HepG2 (cell line): ENCODE results near the gene KDM5C. TPM values are rescaled to one million over a fixed set of nuclear protein-coding genes. Genes with fewer than 3 reads are reported as not detected.

Experiments
- ATAC-seq: fragments of 200-7000 bp; cut with Tn5 transposase; 3 replicates; pipeline ENCODE4 v1.9.1; 2020; ENCODE audit warnings: mild to moderate bottlenecking, moderate library complexity
- BruUV-seq: library from RNA; stranded (reverse); fragments of 400-500 nt; replicated peaks from 2 replicates; lab custom pipeline; 2021; lab: Mats Ljungman, UMichigan
- CTCF ChIA-PET: fragments of 300-600 bp; formaldehyde crosslinking; extraction: SDS; loops from one replicate; lab custom pipeline; 2021; ENCODE audit warnings: low total read pairs, inconsistent platforms, low intra/inter-chr PET ratio; lab: Yijun Ruan, JAX
- POLR2A ChIA-PET: fragments of 350-600 bp; sonication (Branson Sonifier 250); formaldehyde crosslinking; loops from one replicate; lab custom pipeline; 2020; ENCODE audit warnings: antibody characterized with exemption, inconsistent platforms; lab: Yijun Ruan, JAX
- DNase-seq: peaks from one replicate; pipeline ENCODE4 v3.0.0-alpha.2; 2015; ENCODE audit warnings: low spot score
- FAIRE-seq: peaks from 3 replicates; lab custom pipeline; 2011; peaks lifted over from hg19 to GRCh38; lab: Jason Lieb, UNC
- H2AFZ ChIP-seq: one replicate; pipeline ENCODE4 v1.6.1; 2011; ENCODE audit warnings: low read length, inconsistent platforms
- H3K27ac ChIP-seq: fragments of 300-600 bp; 3 replicates; pipeline ENCODE4 v1.8.0; 2011; ENCODE audit warnings: mixed run types, mild to moderate bottlenecking, mixed read lengths, low read length, inconsistent platforms; ENCODE audit not compliant: insufficient read depth; ENCODE audit errors: extremely low read length
- H3K27me3 ChIP-seq, 2 experiments: fragments of 200-600 bp in 1 of 2; 2 replicates in 1 of 2; 3 replicates in 1 of 2; pipeline versions ENCODE4 v1.6.0 to v1.8.0; 2011; ENCODE audit warnings: low read length in 2 of 2, mild to moderate bottlenecking in 2 of 2, moderate library complexity in 2 of 2, inconsistent platforms in 1 of 2; ENCODE audit not compliant: insufficient read depth in 2 of 2, control insufficient read depth in 1 of 2
- H3K36me3 ChIP-seq, 2 experiments: fragments of 200-600 bp in 1 of 2; replicated peaks in 1 of 2; 2 replicates in 1 of 2; 3 replicates in 1 of 2; pipeline versions ENCODE4 v1.5.1 to v1.8.0; 2011; ENCODE audit warnings: low read length in 2 of 2, inconsistent platforms in 1 of 2; ENCODE audit not compliant: insufficient read depth in 2 of 2, control insufficient read depth in 1 of 2
- H3K4me1 ChIP-seq: 2 replicates; pipeline ENCODE4 v1.5.1; 2012; ENCODE audit warnings: low read length, inconsistent platforms; ENCODE audit not compliant: insufficient read depth
- H3K4me2 ChIP-seq: 2 replicates; pipeline ENCODE4 v1.6.0; 2011; ENCODE audit warnings: low read depth, low read length, inconsistent platforms
- H3K4me3 ChIP-seq, 3 experiments: fragments of 200-600 bp in 1 of 3; sonication (generic), shearing (Covaris generic) in 1 of 3; replicated peaks in 1 of 3; 2 replicates each; pipeline ENCODE4 v1.5.1; 2011 to 2016; ENCODE audit warnings: low read length in 3 of 3, inconsistent platforms in 2 of 3, low read depth in 2 of 3, mild to moderate bottlenecking in 2 of 3, control low read depth in 1 of 3, mixed read lengths in 1 of 3; ENCODE audit not compliant: insufficient read depth in 1 of 3
- H3K79me2 ChIP-seq: one replicate; pipeline ENCODE4 v1.6.1; 2011; ENCODE audit warnings: low read length, inconsistent platforms; ENCODE audit not compliant: insufficient read depth
- H3K9ac ChIP-seq: 2 replicates; pipeline ENCODE4 v1.6.0; 2011; ENCODE audit warnings: mild to moderate bottlenecking, low read depth, low read length, inconsistent platforms; ENCODE audit not compliant: insufficient read depth
- H3K9me3 ChIP-seq: 2 replicates; pipeline ENCODE4 v1.5.1; 2012; ENCODE audit warnings: mild to moderate bottlenecking, low read length
- H4K20me1 ChIP-seq: 2 replicates; pipeline ENCODE4 v1.6.0; 2011; ENCODE audit warnings: inconsistent platforms, mild to moderate bottlenecking, low read length, moderate library complexity; ENCODE audit not compliant: insufficient read depth
- ATRX ChIP-seq: sonication (generic); formaldehyde crosslinking; IDR thresholded peaks from 2 replicates; pipeline ENCODE4 v1.4.0; 2020; ENCODE audit warnings: missing genetic modification reagents, borderline replicate concordance
- KLF12 ChIP-seq: sonication (generic); formaldehyde crosslinking; IDR thresholded peaks from 2 replicates; pipeline ENCODE4 v1.4.0; 2020; ENCODE audit warnings: missing genetic modification reagents, borderline replicate concordance
- MED1 ChIP-seq: sonication (generic); formaldehyde crosslinking; IDR thresholded peaks from 2 replicates; pipeline ENCODE4 v1.4.0; 2020; ENCODE audit warnings: missing genetic modification reagents
- SMAD9 ChIP-seq: sonication (generic); formaldehyde crosslinking; IDR thresholded peaks from 2 replicates; pipeline ENCODE4 v1.5.1; 2020; ENCODE audit warnings: mild to moderate bottlenecking, missing genetic modification reagents
- TAF15 ChIP-seq: fragments of 200-400 bp; formaldehyde crosslinking; IDR thresholded peaks from one replicate; pipeline ENCODE4 v1.6.1; 2018; ENCODE audit warnings: mild to moderate bottlenecking, low read depth, low read length; ENCODE audit not compliant: poor library complexity, severe bottlenecking
- ZBTB20 ChIP-seq: sonication (generic); formaldehyde crosslinking; IDR thresholded peaks from 2 replicates; pipeline ENCODE4 v1.8.1; 2023; ENCODE audit warnings: missing genetic modification reagents, low read depth, mild to moderate bottlenecking, borderline replicate concordance
- ZNF766 ChIP-seq: sonication (generic); formaldehyde crosslinking; IDR thresholded peaks from 2 replicates; pipeline ENCODE4 v1.5.0; 2020; ENCODE audit warnings: missing genetic modification reagents, borderline replicate concordance
- ZNF816 ChIP-seq: sonication (generic); formaldehyde crosslinking; IDR thresholded peaks from 2 replicates; pipeline ENCODE4 v1.8.0; 2022; ENCODE audit warnings: missing genetic modification reagents, mild to moderate bottlenecking, borderline replicate concordance
- WGBS: methylation state at CpG from one replicate; pipeline ENCODE4 v1.1.6; 2017; ENCODE audit warnings: low lambda C conversion rate; 5-methylcytosine and 5-hydroxymethylcytosine counted together
- in situ Hi-C: cut with HindIII; loops from 2 replicates; pipeline ENCODE4 v1.10.0; 2017; ENCODE audit warnings: low pct_unique_long_range_greater_than_20kb; ENCODE audit not compliant: extremely low pct_ligation_motif_present
- intact Hi-C: fragments of 100-400 bp; cut with micrococcal nuclease; formaldehyde crosslinking; loops from one replicate; pipeline ENCODE4 v1.10.0; 2022; ENCODE audit not compliant: unreplicated experiment
- polyA plus RNA-seq, 8 experiments: library from polyadenylated mRNA; depleted of rRNA in 3 of 8; stranded (reverse) in 7 of 8; unstranded in 1 of 8; fragments of >200 nt; fragmentation: Illumina TruSeq in 4 of 8; extraction: Trizol in 4 of 8; gene quantifications; 2 replicates each; pipeline versions ENCODE4 v1.2.1 to v1.2.3, GENCODE V29; 2011 to 2016; ENCODE audit warnings: low read depth in 4 of 8, missing spikeins in 1 of 8, mixed read lengths in 1 of 8; ENCODE audit not compliant: insufficient read depth in 1 of 8
- total RNA-seq, 5 experiments: library from RNA; depleted of rRNA; stranded (reverse); fragments of >200 nt; fragmentation: Illumina TruSeq; extraction: Trizol; gene quantifications; 2 replicates each; pipeline ENCODE4 v1.2.3, GENCODE V29; 2016; ENCODE audit warnings: low read depth in 1 of 5
- TF ChIP-seq, protein P1 (sequence below): sonication (generic); formaldehyde crosslinking; IDR thresholded peaks from 2 replicates; pipeline ENCODE4 v1.5.1; 2020; ENCODE audit warnings: missing genetic modification reagents, mild to moderate bottlenecking, borderline replicate concordance
- TF ChIP-seq, protein P2 (sequence below): sonication (generic); formaldehyde crosslinking; IDR thresholded peaks from 2 replicates; pipeline ENCODE4 v1.4.0; 2020; ENCODE audit warnings: missing genetic modification reagents

Gene KDM5C
- total and polyA plus RNA-seq, 2 of the 13 experiments (the other 11 are each of a cell fraction or from before 2014, with no cell fraction given), result 32.5 to 34.0 TPM

DNA sequence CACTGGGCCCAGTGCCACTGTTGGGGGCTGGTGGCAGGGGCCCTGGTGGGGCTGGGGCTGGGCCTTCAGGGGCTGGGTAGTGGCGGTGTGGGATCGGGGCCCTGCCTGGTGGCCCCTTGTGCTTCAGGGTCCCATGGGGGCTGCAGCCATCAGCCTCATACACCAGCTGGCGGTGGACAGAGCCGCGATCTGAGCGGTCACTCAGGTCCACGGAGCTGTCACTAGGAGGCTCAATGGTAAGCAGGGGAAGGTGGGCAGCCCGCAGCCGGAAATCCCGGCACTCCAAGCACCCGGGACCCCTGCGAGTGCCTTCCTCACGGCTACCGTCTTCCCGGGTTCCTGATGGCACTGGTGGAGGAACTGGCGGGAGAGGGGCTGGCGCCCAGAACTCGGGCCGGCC lies 25.5 kb upstream of the KDM5C start:
- no peak overlapping the region for H3K9ac ChIP-seq
- H3K4me3 ChIP-seq, result no peak overlapping the region
- intact Hi-C loops, result no loop called here
- no peak for FAIRE-seq
- no TSS peak for BruUV-seq
- H3K27ac ChIP-seq, result no peak overlapping the region
- no peak for ATAC-seq
- H3K4me2 ChIP-seq, result no peak overlapping the region
- no peak overlapping the region for H2AFZ ChIP-seq
- H4K20me1 ChIP-seq, result no peaks in the 10 kb centered on the region
- no peaks in the 10 kb centered on the region for H3K36me3 ChIP-seq
- CTCF ChIA-PET, result no interaction called here
- no peaks in the 10 kb centered on the region for H3K79me2 ChIP-seq
- DNase-seq, result no peak
- in situ Hi-C loops, result no loop called here
- H3K4me1 ChIP-seq, result no peaks in the 10 kb centered on the region
- TF ChIP-seq MED1 (CRISPR knock-in tag), result no peak
- H3K27me3 ChIP-seq, result no peaks in the 10 kb centered on the region
- POLR2A ChIA-PET, result no interaction called here
- WGBS, result no CpG with 5 or more reads among the region's 19 CpGs
- no peaks in the 10 kb centered on the region for H3K9me3 ChIP-seq

DNA sequence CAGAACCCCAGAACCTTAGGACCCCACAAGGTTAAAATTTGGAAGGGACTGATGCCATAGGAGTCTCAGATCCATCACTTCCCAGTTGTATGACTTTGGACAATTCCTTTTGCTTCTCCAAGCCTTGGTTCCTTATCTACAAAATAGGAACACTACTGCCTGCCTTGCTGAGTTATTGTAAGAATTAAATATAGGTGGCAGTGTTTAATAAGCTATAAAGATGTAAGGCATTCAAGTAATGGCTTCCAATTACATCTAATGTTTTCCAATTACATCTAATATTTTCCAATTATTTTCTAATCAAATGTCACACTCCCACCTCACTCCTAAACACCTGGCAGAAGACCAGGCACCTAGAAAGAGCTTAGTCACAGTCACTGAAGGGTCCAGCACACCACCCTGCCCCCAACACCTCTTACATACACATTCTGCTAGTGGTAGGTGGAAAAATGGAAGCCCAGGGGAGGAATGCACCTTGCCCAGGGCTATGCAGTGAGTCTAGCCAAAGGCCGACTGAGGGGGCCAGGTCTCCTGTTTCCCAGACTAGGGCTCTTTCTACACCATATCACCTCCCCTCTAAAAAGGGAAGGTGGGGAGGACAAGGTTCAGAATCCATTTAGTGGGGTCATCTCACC lies 24.5 kb upstream of the KDM5C start:
- in situ Hi-C loops (no loop called here), intact Hi-C loops (no loop called here)
- ATAC-seq (no peak), FAIRE-seq (no peak), DNase-seq (no peak)
- H3K4me3 ChIP-seq, result no peak overlapping the region
- whole genome bisulfite sequencing, result no CpG with 5 or more reads among the region's 1 CpG
- no peak overlapping the region for H3K4me2 ChIP-seq
- ChIA-PET POLR2A (no interaction called here), CTCF (no interaction called here)
- H3K36me3 ChIP-seq, result no peaks in the 10 kb centered on the region
- no peaks in the 10 kb centered on the region for H3K27me3 ChIP-seq
- no peaks in the 10 kb centered on the region for H3K9me3 ChIP-seq
- no peaks in the 10 kb centered on the region for H3K79me2 ChIP-seq
- BruUV-seq, result no TSS peak
- no peak overlapping the region for H2AFZ ChIP-seq
- H3K27ac ChIP-seq, result no peak overlapping the region
- no peaks in the 10 kb centered on the region for H4K20me1 ChIP-seq
- H3K4me1 ChIP-seq, result no peaks in the 10 kb centered on the region
- no peak overlapping the region for H3K9ac ChIP-seq
- no peak for TF ChIP-seq ATRX (CRISPR knock-in tag)
- TF ChIP-seq, protein P1, sequence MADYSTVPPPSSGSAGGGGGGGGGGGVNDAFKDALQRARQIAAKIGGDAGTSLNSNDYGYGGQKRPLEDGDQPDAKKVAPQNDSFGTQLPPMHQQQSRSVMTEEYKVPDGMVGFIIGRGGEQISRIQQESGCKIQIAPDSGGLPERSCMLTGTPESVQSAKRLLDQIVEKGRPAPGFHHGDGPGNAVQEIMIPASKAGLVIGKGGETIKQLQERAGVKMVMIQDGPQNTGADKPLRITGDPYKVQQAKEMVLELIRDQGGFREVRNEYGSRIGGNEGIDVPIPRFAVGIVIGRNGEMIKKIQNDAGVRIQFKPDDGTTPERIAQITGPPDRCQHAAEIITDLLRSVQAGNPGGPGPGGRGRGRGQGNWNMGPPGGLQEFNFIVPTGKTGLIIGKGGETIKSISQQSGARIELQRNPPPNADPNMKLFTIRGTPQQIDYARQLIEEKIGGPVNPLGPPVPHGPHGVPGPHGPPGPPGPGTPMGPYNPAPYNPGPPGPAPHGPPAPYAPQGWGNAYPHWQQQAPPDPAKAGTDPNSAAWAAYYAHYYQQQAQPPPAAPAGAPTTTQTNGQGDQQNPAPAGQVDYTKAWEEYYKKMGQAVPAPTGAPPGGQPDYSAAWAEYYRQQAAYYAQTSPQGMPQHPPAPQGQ (CRISPR knock-in tag), result no peak
- TF ChIP-seq ZBTB20, result no peak
- TF ChIP-seq TAF15, result no peak
- TF ChIP-seq SMAD9 (CRISPR knock-in tag), result no peak
- TF ChIP-seq ZNF816 (CRISPR knock-in tag), result no peak
- TF ChIP-seq, protein P2, sequence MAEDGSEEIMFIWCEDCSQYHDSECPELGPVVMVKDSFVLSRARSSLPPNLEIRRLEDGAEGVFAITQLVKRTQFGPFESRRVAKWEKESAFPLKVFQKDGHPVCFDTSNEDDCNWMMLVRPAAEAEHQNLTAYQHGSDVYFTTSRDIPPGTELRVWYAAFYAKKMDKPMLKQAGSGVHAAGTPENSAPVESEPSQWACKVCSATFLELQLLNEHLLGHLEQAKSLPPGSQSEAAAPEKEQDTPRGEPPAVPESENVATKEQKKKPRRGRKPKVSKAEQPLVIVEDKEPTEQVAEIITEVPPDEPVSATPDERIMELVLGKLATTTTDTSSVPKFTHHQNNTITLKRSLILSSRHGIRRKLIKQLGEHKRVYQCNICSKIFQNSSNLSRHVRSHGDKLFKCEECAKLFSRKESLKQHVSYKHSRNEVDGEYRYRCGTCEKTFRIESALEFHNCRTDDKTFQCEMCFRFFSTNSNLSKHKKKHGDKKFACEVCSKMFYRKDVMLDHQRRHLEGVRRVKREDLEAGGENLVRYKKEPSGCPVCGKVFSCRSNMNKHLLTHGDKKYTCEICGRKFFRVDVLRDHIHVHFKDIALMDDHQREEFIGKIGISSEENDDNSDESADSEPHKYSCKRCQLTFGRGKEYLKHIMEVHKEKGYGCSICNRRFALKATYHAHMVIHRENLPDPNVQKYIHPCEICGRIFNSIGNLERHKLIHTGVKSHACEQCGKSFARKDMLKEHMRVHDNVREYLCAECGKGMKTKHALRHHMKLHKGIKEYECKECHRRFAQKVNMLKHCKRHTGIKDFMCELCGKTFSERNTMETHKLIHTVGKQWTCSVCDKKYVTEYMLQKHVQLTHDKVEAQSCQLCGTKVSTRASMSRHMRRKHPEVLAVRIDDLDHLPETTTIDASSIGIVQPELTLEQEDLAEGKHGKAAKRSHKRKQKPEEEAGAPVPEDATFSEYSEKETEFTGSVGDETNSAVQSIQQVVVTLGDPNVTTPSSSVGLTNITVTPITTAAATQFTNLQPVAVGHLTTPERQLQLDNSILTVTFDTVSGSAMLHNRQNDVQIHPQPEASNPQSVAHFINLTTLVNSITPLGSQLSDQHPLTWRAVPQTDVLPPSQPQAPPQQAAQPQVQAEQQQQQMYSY (CRISPR knock-in tag), result no peak
- TF ChIP-seq ZNF766 (CRISPR knock-in tag), result no peak
- TF ChIP-seq KLF12 (CRISPR knock-in tag), result no peak
